Endometrium (tissue), 2 donors: ENCODE data around the gene SCFD2.

Source experiments
- FAIRE-seq: peaks from 2 replicates; lab custom pipeline; 2012; peaks lifted over from hg19 to GRCh38; lab: Jason Lieb, UNC
- donor health status: control.
- donor health status: control.

SCFD2 gene

DNA sequence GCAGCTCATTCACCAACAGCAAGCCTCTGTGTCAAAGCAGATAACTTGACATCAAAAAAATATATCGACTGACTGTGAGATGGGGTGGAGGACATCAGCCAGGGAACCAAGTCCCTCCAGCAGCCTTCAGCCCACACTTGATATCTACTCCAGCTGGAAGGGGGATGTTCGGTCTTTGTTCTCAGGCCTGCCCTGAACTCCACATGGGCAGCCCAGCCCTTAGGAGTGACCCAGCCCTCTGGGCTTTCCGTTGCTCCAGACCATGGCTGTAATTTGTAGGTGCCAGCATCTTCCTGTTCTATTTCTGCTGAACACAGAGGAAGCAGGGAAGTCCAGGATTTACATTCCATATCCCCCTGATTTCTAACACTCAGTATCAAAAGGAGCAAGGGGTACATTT, 486.4 kb downstream of the SCFD2 start:
- FAIRE-seq, result no peak

GRCh38 chr4:52877694-52878093, 488.2 kb downstream of the SCFD2 start:
- no peak for FAIRE-seq

GRCh38 chr4:52877036-52877435, 488.8 kb downstream of the SCFD2 start:
- FAIRE-seq, result no peak

DNA sequence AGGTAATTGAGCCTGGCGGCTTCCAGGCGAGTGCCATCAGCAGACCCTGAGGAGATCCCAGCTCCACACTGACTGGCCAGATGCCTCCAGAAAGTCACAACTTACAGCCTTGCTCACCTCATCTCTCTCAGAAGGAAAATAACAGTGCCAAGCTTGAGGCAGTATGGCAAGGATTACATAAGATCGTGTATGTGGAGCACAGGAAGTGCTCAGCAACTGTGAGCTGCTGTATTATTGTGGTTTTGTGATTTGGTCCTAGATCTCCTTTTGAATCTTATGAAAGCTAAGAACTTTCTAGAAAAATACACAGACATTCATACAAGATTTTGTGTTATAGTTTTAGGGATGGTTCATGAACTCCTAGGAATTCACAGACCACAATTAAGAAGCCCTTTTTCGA, 489.8 kb downstream of the SCFD2 start:
- FAIRE-seq, result no peak

DNA sequence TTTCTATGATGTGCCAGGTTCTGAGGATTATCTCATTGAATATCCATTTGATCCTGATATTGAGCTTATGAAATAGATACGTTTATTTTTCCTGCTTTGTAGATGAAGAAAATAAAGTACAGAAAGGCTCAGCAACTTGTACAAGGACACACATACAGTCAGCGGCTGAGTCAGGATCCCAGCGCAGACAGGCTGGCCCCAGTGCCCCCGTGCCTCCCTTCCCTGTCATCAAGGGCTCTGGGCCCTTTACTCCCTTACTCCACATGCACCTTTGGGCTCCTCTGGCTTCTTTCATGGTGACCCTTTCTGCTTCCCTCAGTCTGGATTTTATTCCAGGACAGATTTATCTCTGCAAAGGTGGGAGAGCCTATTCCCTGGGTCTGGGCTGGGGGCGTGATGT, 490.9 kb downstream of the SCFD2 start:
- no peak for FAIRE-seq

DNA sequence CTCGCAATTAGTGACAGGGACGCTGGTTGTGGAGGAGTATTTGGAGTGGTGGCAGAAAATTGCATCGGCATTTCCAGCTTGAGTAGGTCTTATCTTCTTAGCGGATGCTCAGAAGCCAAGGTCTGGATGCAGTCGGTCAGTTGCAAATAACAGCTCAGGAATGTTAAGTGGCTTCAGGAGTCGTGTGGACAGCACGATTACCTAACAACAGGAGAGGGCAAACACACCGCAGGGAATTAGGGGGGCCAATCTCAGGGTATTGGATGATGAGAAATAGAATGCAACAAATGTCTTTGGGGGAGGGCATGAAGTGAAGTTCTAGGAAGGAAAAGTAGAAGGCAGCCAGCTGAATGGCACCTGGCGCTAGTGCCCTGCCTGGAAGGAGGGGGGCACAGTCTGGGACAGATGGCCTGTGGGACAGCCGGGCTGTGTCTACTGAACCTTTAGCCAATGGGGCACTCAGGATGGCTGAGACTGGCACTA, 492.0 kb downstream of the SCFD2 start:
- no peak for FAIRE-seq

DNA sequence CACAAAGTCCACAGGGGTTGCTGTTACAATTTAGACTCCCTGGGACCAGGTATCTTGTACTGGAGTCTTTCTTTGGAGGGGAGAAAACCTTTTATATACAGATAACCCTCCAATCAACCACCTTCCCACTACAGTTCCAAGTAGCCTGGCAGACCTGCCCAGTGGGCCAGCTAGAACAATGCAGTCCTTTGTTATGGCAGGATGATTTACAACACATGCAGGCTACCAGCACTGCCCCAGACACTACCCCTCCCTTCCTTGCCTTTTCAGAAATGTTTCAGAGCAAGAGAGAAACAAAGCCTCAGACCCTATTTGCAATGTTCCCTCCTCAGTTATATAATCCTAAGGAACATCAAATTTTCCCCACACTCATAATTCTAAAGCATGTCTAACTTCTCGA, 492.7 kb downstream of the SCFD2 start:
- FAIRE-seq, result no peak

- FAIRE-seq, result no peak
Observed at GRCh38 chr4:52870225-52870624, 495.6 kb downstream of the SCFD2 start.

GRCh38 chr4:52869656-52870055, 496.2 kb downstream of the SCFD2 start:
- FAIRE-seq, result no peak

- FAIRE-seq, result no peak
Observed at GRCh38 chr4:52869196-52869595, 496.7 kb downstream of the SCFD2 start.

DNA sequence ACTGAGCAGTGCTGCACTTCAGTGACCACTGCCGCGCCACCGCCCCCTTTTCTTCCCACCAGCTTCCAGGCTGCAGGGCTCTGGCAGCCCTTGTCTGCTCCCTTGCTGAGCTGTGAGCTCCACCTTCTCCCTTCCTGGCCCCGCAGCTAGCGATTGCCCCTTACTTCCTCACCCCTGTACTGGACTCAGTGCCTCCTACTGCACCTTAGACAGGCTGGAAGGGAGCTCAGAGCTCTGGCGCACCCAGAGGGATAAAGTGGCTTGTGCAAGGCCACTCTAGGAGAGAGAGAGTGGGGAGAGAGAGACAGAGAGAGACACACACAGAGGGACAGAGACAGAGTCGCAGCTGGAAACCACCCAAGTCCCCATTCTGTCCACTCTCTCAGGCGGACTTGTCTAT, 497.7 kb downstream of the SCFD2 start:
- no peak for FAIRE-seq

- FAIRE-seq, result no peak
Observed at GRCh38 chr4:52867163-52867562, 498.7 kb downstream of the SCFD2 start.

GRCh38 chr4:52866734-52867133, 499.1 kb downstream of the SCFD2 start:
- no peak for FAIRE-seq

GRCh38 chr4:52865300-52865699, 500.6 kb downstream of the SCFD2 start:
- no peak for FAIRE-seq

GRCh38 chr4:52864793-52865192, 501.1 kb downstream of the SCFD2 start:
- FAIRE-seq, result no peak

- no peak for FAIRE-seq
Observed at GRCh38 chr4:52863324-52863723, 502.5 kb downstream of the SCFD2 start.

DNA sequence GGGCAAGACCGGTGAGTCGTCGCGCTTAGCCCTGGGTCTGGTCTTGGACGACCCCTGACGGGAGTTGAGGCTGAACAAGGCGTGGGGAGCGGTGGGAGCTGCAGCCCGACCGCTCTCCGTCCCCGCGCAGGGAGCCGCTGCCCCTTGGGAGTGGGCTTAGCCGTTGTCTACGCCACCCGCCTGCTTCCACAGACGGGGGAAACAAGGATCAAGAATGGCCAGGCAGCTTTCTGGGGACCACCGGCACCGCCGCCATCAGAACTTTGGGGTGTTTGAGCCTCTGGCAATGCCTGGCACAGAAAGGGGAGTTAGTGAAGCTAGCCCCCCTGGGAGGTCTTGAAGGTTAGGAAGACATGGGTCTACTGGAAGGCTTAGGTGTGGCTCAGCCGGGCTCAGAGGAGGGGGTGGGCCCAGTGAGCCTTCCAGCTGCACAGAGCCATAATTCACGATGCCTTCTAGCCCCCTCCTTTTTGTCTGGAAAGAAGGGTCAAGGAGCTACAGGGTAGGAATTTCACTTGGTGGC, 503.2 kb downstream of the SCFD2 start:
- FAIRE-seq, result no peak

DNA sequence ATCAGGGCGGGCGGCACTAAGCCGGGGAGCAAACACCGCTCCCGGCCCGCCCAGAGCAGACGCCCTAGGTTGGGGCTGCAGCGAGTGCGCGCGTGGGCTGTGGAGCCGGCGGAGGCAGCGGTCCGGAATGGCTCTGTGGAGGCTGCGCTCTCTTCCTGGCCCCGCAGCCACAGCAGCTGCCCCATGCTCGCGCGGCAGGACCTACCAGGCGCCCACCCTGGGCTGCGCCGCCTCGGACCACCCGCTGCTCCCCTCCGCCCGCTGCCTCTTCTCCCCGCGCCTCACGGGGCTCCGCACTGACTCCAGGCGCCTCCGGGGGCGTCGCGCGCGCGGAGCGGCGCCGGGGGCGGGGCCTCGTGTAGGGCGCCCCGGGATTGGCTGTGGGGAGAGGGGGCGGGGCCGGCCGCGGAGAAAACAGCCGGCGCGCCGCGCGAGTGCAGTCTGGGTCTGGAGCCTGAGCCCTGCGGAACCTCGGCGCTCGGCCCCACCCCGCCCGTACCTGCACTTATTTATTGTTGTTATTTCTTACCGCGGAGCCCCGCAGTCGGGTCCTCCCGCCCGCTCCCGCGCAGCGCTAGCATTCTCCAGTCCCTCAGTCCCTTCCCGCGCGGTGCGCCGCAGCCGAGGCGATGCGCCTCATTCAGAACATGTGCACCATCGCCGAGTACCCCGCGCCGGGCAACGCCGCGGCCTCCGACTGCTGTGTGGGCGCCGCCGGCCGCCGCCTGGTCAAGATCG, 503.8 kb downstream of the SCFD2 start, which contains the start of gene RASL11B:
Gene RASL11B, plus strand, starts transcription at position 439 of the 738 bp plus-strand sequence. Its CDS starts 191 bp downstream, at position 630.
- no peak for FAIRE-seq

DNA sequence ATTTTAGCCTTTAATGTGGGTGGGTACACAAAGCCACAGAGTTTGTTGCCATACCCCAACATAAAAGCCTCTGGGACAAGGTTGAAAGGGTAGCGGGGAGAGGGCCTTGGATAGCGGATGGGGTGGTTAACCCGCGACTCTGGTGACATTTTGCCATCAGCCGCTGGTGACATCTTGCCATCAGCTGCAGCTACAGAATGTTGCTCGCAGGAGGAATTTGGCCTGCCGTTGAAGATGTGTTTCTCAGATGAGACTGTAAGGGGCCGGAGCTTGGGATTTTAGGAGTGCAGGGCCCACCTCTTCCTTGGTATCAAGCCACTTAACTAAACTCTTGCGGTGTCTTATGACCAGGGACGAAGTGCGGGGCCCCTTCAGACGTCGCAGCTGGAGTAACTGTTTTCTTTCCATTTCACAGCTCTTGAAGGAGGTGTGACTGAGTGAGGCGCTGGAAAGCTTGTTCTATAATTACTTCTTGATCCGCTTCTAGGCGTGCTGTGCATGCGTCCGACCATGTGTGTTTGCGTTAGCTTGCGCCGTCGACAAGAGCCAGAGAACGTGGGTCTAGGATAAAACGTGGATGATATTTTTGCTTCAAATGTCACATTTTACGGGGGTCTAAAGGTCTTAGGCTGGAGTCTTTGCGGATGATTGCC, 504.6 kb downstream of the SCFD2 start:
- no peak for FAIRE-seq

DNA sequence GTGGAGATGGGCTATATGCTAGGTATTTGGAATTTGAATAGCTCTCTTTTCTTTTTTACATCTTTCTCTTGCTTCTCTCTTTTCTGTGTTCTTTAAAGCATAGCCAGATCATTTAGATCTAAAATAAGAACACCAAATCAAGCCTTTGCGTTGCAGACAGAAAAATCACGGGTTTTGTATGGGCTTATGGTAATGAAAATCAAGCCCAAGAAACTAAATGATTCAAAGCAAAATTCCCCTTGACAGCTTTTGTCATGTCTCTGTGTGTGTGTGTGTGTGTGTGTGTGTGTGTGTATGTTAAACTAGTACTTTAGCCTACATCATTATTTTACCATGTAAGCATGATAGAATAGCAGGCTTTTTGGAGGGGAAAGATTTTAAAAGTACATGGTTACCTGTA, 505.5 kb downstream of the SCFD2 start:
- no peak for FAIRE-seq

GRCh38 chr4:52856801-52857200, 509.1 kb downstream of the SCFD2 start:
- no peak for FAIRE-seq

- FAIRE-seq, result no peak
Observed at GRCh38 chr4:52853351-52853750, 512.5 kb downstream of the SCFD2 start.

- FAIRE-seq, result no peak
Observed at GRCh38 chr4:52852711-52853110, 513.1 kb downstream of the SCFD2 start.
